SK-N-SH (cell line): ENCODE results near the gene ME3. TPM values are rescaled to one million over a fixed set of nuclear protein-coding genes. Genes with fewer than 3 reads are reported as not detected.

Experiments
- CTCF ChIA-PET: fragments of 300-600, 350-600 bp; formaldehyde crosslinking; extraction: SDS; loops from one replicate; lab custom pipeline; 2021; lab: Yijun Ruan, JAX
- POLR2A ChIA-PET: fragments of 350-600 bp; sonication (Branson Sonifier 250); formaldehyde crosslinking; extraction: SDS; loops from one replicate; lab custom pipeline; 2020; ENCODE audit warnings: antibody characterized with exemption, inconsistent platforms; lab: Yijun Ruan, JAX
- DNase-seq: peaks from one replicate; pipeline ENCODE4 v3.0.0; 2012
- H2AFZ ChIP-seq: fragments of 200-600 bp; sonication (generic); 2 replicates; pipeline ENCODE4 v1.8.1; 2016; ENCODE audit warnings: antibody characterized with exemption, mild to moderate bottlenecking, low read depth
- H3F3A ChIP-seq: fragments of 200-600 bp; sonication (generic); replicated peaks from 2 replicates; pipeline ENCODE3; 2016; ENCODE audit warnings: antibody characterized with exemption, mild to moderate bottlenecking; ENCODE audit not compliant: insufficient read depth
- H3K27ac ChIP-seq, 2 experiments: fragments of 200-500 bp in 1 of 2; fragments of 200-600 bp in 1 of 2; sonication (Bioruptor generic) in 1 of 2; sonication (generic), shearing (Covaris generic) in 1 of 2; 2 replicates each; pipeline versions ENCODE4 v1.5.1 to v1.6.1; 2014 to 2016; ENCODE audit warnings: low read depth in 2 of 2, inconsistent platforms in 1 of 2, low read length in 1 of 2, mild to moderate bottlenecking in 1 of 2, mixed read lengths in 1 of 2
- H3K27me3 ChIP-seq: fragments of 200-600 bp; sonication (generic), shearing (Covaris generic); 2 replicates; pipeline ENCODE4 v1.6.1; 2016; ENCODE audit warnings: mixed run types; ENCODE audit not compliant: insufficient read depth
- H3K36me3 ChIP-seq, 2 experiments: fragments of 200-500 bp in 1 of 2; fragments of 200-600 bp in 1 of 2; sonication (Bioruptor generic) in 1 of 2; sonication (generic) in 1 of 2; replicated peaks in 1 of 2; 2 replicates each; pipeline versions ENCODE3 to v1.5.1; 2014 to 2016; ENCODE audit warnings: low read length in 1 of 2, mild to moderate bottlenecking in 1 of 2; ENCODE audit not compliant: insufficient read depth in 2 of 2, control insufficient read depth in 1 of 2
- H3K4me1 ChIP-seq, 2 experiments: fragments of 200-500 bp in 1 of 2; fragments of 200-600 bp in 1 of 2; sonication (Bioruptor generic) in 1 of 2; sonication (generic), shearing (Covaris generic) in 1 of 2; 2 replicates each; pipeline versions ENCODE4 v1.5.1 to v1.6.1; 2014 to 2016; ENCODE audit warnings: low read depth in 1 of 2, low read length in 1 of 2, mixed run types in 1 of 2; ENCODE audit not compliant: insufficient read depth in 2 of 2, control insufficient read depth in 1 of 2
- H3K4me2 ChIP-seq: fragments of 200-600 bp; sonication (generic), shearing (Covaris generic); 2 replicates; pipeline ENCODE4 v1.6.1; 2017; ENCODE audit warnings: mixed run types
- H3K4me3 ChIP-seq, 2 experiments: fragments of 200-500 bp in 1 of 2; fragments of 200-600 bp in 1 of 2; sonication (Bioruptor generic) in 1 of 2; sonication (generic), shearing (Covaris generic) in 1 of 2; 2 replicates each; pipeline versions ENCODE4 v1.5.1 to v1.8.1; 2014 to 2016; ENCODE audit warnings: low read depth in 2 of 2, inconsistent platforms in 1 of 2, low read length in 1 of 2, mild to moderate bottlenecking in 1 of 2, mixed read lengths in 1 of 2, moderate library complexity in 1 of 2
- H3K79me2 ChIP-seq: fragments of 200-600 bp; sonication (generic); 2 replicates; pipeline ENCODE4 v1.8.1; 2017; ENCODE audit warnings: mild to moderate bottlenecking; ENCODE audit not compliant: insufficient read depth
- H3K9ac ChIP-seq: fragments of 200-600 bp; sonication (generic); 2 replicates; pipeline ENCODE4 v1.6.1; 2017; ENCODE audit warnings: mixed run types
- H3K9me2 ChIP-seq: fragments of 200-600 bp; sonication (generic); 2 replicates; pipeline ENCODE4 v1.6.1; 2017; ENCODE audit warnings: mixed run types
- H3K9me3 ChIP-seq: fragments of 200-600 bp; sonication (generic); 2 replicates; pipeline ENCODE4 v1.6.1; 2017; ENCODE audit warnings: mixed run types, mild to moderate bottlenecking, moderate library complexity
- H4K20me1 ChIP-seq: fragments of 200-600 bp; sonication (generic); 2 replicates; pipeline ENCODE4 v1.6.1; 2017; ENCODE audit warnings: mild to moderate bottlenecking, mixed run types; ENCODE audit not compliant: insufficient read depth
- CHD2 ChIP-seq: fragments of 150-350 bp; IDR thresholded peaks from 2 replicates; pipeline ENCODE4 v1.6.1; 2018; ENCODE audit warnings: low read length; ENCODE audit not compliant: partially characterized antibody
- EP300 ChIP-seq, 2 experiments: IDR thresholded peaks; 2 replicates each; pipeline versions ENCODE4 v1.4.0 to v1.6.1; 2012; ENCODE audit warnings: borderline replicate concordance in 1 of 2, low read depth in 1 of 2, low read length in 1 of 2
- EZH2phosphoT487 ChIP-seq: fragments of 200-600 bp; sonication (generic); IDR thresholded peaks from 2 replicates; pipeline ENCODE4 v1.6.1; 2017; ENCODE audit warnings: low read depth, mixed run types, mild to moderate bottlenecking, antibody characterized with exemption, moderate library complexity, borderline replicate concordance
- FOSL2 ChIP-seq: IDR thresholded peaks from 2 replicates; pipeline ENCODE4 v1.4.0; 2012; ENCODE audit warnings: low read depth, mild to moderate bottlenecking, moderate library complexity, borderline replicate concordance
- FOXJ3 ChIP-seq: sonication (generic); formaldehyde crosslinking; IDR thresholded peaks from 2 replicates; pipeline ENCODE4 v1.5.1; 2020; ENCODE audit warnings: mild to moderate bottlenecking, missing genetic modification reagents
- JUND ChIP-seq: IDR thresholded peaks from 2 replicates; pipeline ENCODE4 v1.4.0; 2012
- NFIC ChIP-seq: IDR thresholded peaks from 2 replicates; pipeline ENCODE4 v1.4.0; 2012; ENCODE audit warnings: borderline replicate concordance
- NRF1 ChIP-seq: IDR thresholded peaks from 2 replicates; pipeline ENCODE4 v1.6.1; 2012; ENCODE audit warnings: low read depth, mild to moderate bottlenecking, low read length
- RAD21 ChIP-seq: IDR thresholded peaks from 2 replicates; pipeline ENCODE4 v1.6.1; 2012; ENCODE audit warnings: mild to moderate bottlenecking, low read length
- RCOR1 ChIP-seq: fragments of 150-350 bp; IDR thresholded peaks from 2 replicates; pipeline ENCODE4 v1.6.1; 2017; ENCODE audit warnings: antibody characterized with exemption, low read length
- RXRA ChIP-seq: IDR thresholded peaks from 2 replicates; pipeline ENCODE4 v1.4.0; 2012; ENCODE audit warnings: low read depth, mild to moderate bottlenecking, borderline replicate concordance
- TAF1 ChIP-seq: IDR thresholded peaks from 2 replicates; pipeline ENCODE4 v1.6.1; 2012; ENCODE audit warnings: low read depth, mild to moderate bottlenecking, low read length, moderate library complexity, borderline replicate concordance
- TCF12 ChIP-seq: IDR thresholded peaks from 2 replicates; pipeline ENCODE4 v1.4.0; 2012
- YY1 ChIP-seq: IDR thresholded peaks from 2 replicates; pipeline ENCODE4 v1.4.0; 2012; ENCODE audit warnings: low read depth, mild to moderate bottlenecking
- WGBS: methylation state at CpG from one replicate; pipeline ENCODE4 v1.1.6; 2017; ENCODE audit warnings: low lambda C conversion rate; 5-methylcytosine and 5-hydroxymethylcytosine counted together
- polyA plus RNA-seq, 3 experiments: library from polyadenylated mRNA; depleted of rRNA; stranded (reverse); fragments of >200 nt; gene quantifications; 2 replicates each; pipeline ENCODE4 v1.2.3, GENCODE V29; 2012
- TF ChIP-seq, protein P1 (sequence below): IDR thresholded peaks from 2 replicates; pipeline ENCODE4 v1.4.0; 2012; ENCODE audit warnings: low read depth, borderline replicate concordance
- TF ChIP-seq, protein P2 (sequence below): IDR thresholded peaks from 2 replicates; pipeline ENCODE4; 2012
- TF ChIP-seq, protein P3 (sequence below): IDR thresholded peaks from 2 replicates; pipeline ENCODE4 v1.4.0; 2012; ENCODE audit warnings: low read depth
- TF ChIP-seq, protein P4 (sequence below): IDR thresholded peaks from 2 replicates; pipeline ENCODE4 v1.4.0; 2012; ENCODE audit warnings: low read depth, borderline replicate concordance
- TF ChIP-seq, protein P5 (sequence below): fragments of 150-350 bp; IDR thresholded peaks from 2 replicates; pipeline ENCODE4 v1.6.1; 2017; ENCODE audit warnings: antibody characterized with exemption, low read length, low read depth, borderline replicate concordance

ME3 gene
- polyA plus RNA-seq, 1 of the 3 experiments (the other 2 are of a cell fraction) = 22.0 TPM

DNA sequence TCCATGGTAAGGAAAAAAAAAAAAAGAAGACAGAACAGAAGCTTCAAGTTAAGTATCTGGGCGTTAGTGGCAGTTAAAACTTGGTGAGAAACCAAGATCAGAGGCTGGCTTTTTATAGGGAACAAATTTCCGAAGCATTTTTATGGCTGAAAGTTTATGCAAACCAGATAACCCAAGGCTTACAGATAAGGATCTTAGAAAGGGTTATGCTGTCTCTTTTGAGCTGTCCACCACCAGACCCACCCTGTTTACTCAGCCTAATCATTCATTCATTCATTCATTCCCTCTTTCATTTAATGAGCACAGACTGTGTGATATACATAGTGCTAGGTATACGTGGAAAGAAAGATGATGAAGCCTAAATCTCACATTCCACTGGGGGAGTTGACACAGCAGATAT is 89.5 kb downstream of the ME3 start:
- CTCF ChIA-PET = no interaction called here
- WGBS = 83% methylated on average over 3 of the region's 3 CpGs
- POLR2A ChIA-PET = no interaction called here

More for the DNA sequence above, 89.5 kb downstream of the ME3 start:
- Histone ChIP-seq H2AFZ (no peak overlapping the region), H4K20me1 (no peaks in the 10 kb centered on the region), H3K9me3 (no peaks in the 10 kb centered on the region), H3F3A (peaks cover 12% of the 10 kb centered on the region), H3K4me1 (peaks cover 5 to 9% of the 10 kb centered on the region in 2 experiments; a peak in 3 of 4 replicates), H3K79me2 (no peaks in the 10 kb centered on the region), H3K36me3 (no peaks in the 10 kb centered on the region), H3K9ac (no peak overlapping the region), H3K27me3 (no peaks in the 10 kb centered on the region), H3K4me3 (no peak overlapping the region), H3K9me2 (no peaks in the 10 kb centered on the region), H3K27ac (no peak overlapping the region), H3K4me2 (no peak overlapping the region)
- TF ChIP-seq, protein P1, sequence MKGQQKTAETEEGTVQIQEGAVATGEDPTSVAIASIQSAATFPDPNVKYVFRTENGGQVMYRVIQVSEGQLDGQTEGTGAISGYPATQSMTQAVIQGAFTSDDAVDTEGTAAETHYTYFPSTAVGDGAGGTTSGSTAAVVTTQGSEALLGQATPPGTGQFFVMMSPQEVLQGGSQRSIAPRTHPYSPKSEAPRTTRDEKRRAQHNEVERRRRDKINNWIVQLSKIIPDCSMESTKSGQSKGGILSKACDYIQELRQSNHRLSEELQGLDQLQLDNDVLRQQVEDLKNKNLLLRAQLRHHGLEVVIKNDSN = no peak
- TF ChIP-seq, protein P2, sequence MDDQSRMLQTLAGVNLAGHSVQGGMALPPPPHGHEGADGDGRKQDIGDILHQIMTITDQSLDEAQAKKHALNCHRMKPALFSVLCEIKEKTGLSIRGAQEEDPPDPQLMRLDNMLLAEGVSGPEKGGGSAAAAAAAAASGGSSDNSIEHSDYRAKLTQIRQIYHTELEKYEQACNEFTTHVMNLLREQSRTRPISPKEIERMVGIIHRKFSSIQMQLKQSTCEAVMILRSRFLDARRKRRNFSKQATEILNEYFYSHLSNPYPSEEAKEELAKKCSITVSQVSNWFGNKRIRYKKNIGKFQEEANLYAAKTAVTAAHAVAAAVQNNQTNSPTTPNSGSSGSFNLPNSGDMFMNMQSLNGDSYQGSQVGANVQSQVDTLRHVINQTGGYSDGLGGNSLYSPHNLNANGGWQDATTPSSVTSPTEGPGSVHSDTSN = no peak
- no peak for TF ChIP-seq RCOR1
- no peak for TF ChIP-seq NRF1
- TF ChIP-seq CHD2 = no peak
- no peak for TF ChIP-seq EP300 (IDR thresholded peaks at IDR 0.05; ENCODE audit: borderline replicate concordance in 1 of 2, low read depth in 1 of 2, low read length in 1 of 2)
- no peak for TF ChIP-seq FOXJ3 (CRISPR knock-in tag)
- TF ChIP-seq JUND = no peak
- TF ChIP-seq, protein P3, sequence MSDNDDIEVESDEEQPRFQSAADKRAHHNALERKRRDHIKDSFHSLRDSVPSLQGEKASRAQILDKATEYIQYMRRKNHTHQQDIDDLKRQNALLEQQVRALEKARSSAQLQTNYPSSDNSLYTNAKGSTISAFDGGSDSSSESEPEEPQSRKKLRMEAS = no peak
- no peak for TF ChIP-seq RXRA
- no peak for TF ChIP-seq EZH2phosphoT487
- TF ChIP-seq NFIC = no peak
- no peak for TF ChIP-seq YY1
- no peak for TF ChIP-seq TAF1
- TF ChIP-seq RAD21 = no peak
- TF ChIP-seq, protein P4, sequence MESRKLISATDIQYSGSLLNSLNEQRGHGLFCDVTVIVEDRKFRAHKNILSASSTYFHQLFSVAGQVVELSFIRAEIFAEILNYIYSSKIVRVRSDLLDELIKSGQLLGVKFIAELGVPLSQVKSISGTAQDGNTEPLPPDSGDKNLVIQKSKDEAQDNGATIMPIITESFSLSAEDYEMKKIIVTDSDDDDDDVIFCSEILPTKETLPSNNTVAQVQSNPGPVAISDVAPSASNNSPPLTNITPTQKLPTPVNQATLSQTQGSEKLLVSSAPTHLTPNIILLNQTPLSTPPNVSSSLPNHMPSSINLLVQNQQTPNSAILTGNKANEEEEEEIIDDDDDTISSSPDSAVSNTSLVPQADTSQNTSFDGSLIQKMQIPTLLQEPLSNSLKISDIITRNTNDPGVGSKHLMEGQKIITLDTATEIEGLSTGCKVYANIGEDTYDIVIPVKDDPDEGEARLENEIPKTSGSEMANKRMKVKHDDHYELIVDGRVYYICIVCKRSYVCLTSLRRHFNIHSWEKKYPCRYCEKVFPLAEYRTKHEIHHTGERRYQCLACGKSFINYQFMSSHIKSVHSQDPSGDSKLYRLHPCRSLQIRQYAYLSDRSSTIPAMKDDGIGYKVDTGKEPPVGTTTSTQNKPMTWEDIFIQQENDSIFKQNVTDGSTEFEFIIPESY = no peak
- no peak for TF ChIP-seq TCF12
- no peak for TF ChIP-seq FOSL2
- TF ChIP-seq, protein P5, sequence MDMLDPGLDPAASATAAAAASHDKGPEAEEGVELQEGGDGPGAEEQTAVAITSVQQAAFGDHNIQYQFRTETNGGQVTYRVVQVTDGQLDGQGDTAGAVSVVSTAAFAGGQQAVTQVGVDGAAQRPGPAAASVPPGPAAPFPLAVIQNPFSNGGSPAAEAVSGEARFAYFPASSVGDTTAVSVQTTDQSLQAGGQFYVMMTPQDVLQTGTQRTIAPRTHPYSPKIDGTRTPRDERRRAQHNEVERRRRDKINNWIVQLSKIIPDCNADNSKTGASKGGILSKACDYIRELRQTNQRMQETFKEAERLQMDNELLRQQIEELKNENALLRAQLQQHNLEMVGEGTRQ = no peak
- no peak for DNase-seq
